ENCODE data around the gene CFAP45. TPM values are rescaled to one million over a fixed set of nuclear protein-coding genes. Genes with fewer than 3 reads are reported as not detected.

Gene CFAP45
- total and polyA plus RNA-seq, 9 of the 15 experiments (the other 6 are each of a cell fraction or from before 2014, with no cell fraction given), result 0.65 to 2.4 (median 1.5) TPM

- H4K20me1 ChIP-seq (replicated peaks; ENCODE audit: control insufficient read depth, insufficient read depth, low read length), result peaks cover 36% of the 10 kb centered on the region
- H3K79me2 ChIP-seq (ENCODE audit: control insufficient read depth, insufficient read depth, low read length), result peaks cover 42% of the 10 kb centered on the region
- H3K27ac ChIP-seq (ENCODE audit: extremely low read depth, low read depth, low read length), result no peak overlapping the region
- peaks cover 12% of the 10 kb centered on the region for H3K9me1 ChIP-seq (ENCODE audit: control insufficient read depth, insufficient read depth, low read length)
- no peak overlapping the region for H3K4me3 ChIP-seq
- DNase-seq (ENCODE audit: extremely low read depth in 1 of 4, low spot score in 3 of 4), result no peak
- peaks cover 24 to 29% of the 10 kb centered on the region in 2 experiments for H3K4me1 ChIP-seq (replicated peaks in 1 of 2; ENCODE audit: control insufficient read depth in 2 of 2, insufficient read depth in 2 of 2, low read length in 2 of 2)
- no peaks in the 10 kb centered on the region for H3K9me3 ChIP-seq (replicated peaks; ENCODE audit: control insufficient read depth, insufficient read depth, low read depth, low read length)
- H3K4me2 ChIP-seq (ENCODE audit: insufficient read depth, low read length), result no peak overlapping the region
- peaks cover 72% of the 10 kb centered on the region for H3K36me3 ChIP-seq (ENCODE audit: control insufficient read depth, insufficient read depth, low read length)
- no peaks in the 10 kb centered on the region for H3K27me3 ChIP-seq (ENCODE audit: control insufficient read depth in 2 of 2, insufficient read depth in 2 of 2, low read length in 2 of 2)
- TSS peak; percentile 4 for BruUV-seq (replicated peaks)
- H3K9ac ChIP-seq (ENCODE audit: insufficient read depth in 1 of 2, low read depth in 2 of 2, low read length in 2 of 2), result no peak overlapping the region
- no peak overlapping the region for H2AFZ ChIP-seq (ENCODE audit: low read depth, low read length)
- TF ChIP-seq RUNX1 (IDR thresholded peaks at IDR 0.05; ENCODE audit: low read depth), result no peak
- 0 out of 2 replicates have a peak, but pooled peaks have one; percentile 11 for TF ChIP-seq POLR2AphosphoS5 (IDR thresholded peaks at IDR 0.05; ENCODE audit: control insufficient read depth, insufficient read depth, low read depth, low read length)
- no peak for TF ChIP-seq CLOCK (CRISPR knock-in tag; IDR thresholded peaks at IDR 0.05; ENCODE audit: borderline replicate concordance)
- TF ChIP-seq NR1H2 (CRISPR knock-in tag; IDR thresholded peaks at IDR 0.05), result no peak
- no peak for TF ChIP-seq FOXP4 (CRISPR knock-in tag; IDR thresholded peaks at IDR 0.05; ENCODE audit: borderline replicate concordance)
- 0 out of 2 replicates have a peak, but pooled peaks have one; percentile 13 for TF ChIP-seq RBFOX2 (IDR thresholded peaks at IDR 0.05; ENCODE audit: low read depth, low read length)
- no peak for TF ChIP-seq LEF1 (IDR thresholded peaks at IDR 0.05)
- TF ChIP-seq SETDB1 (IDR thresholded peaks at IDR 0.05; ENCODE audit: low read length), result no peak
- ATAC-seq, result no peak
- in situ Hi-C loops (cut with MboI) (no loop called here), intact Hi-C loops (cut with micrococcal nuclease) (no loop called here)
- CTCF ChIA-PET (ENCODE audit: low intra/inter-chr PET ratio), result no interaction called here
- 90% methylated on average over 13 of the region's 13 CpGs for WGBS (ENCODE audit: insufficient coverage, low coverage, missing lambda C conversion rate)
- no peak for FAIRE-seq
- POLR2A ChIA-PET, result interaction anchor here (1.0 to 1.3 kb wide), 4 partner anchors 18 to 89 kb away, joined by 3 to 4 read pairs (median 3); no protein-coding TSS in a partner anchor
Measured at GRCh38 chr1:159918352-159919200, 18.6 kb upstream of the CFAP45 start.

All from K562 (cell line).